Measurements from ENCODE around the gene ZFPM1.

The ZFPM1 gene

DNA sequence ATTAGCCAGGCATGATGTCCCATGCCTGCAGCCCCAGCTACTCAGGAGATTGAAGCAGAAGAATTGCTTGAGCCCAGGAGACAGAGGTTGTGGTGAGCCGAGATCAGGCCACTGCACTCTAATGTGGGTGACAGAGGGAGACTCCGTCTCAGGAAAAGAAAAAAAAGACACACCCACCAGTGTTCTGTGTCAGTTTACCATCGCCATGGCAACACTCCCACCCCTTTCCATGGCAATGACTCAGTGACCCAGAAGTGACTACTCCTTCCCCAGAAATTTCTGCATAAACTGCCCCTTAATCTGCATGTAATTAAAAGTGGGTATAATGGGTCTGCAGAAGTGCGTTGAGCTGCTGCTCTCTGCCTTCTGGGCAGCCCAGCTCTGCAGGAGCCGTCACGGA, 113.1 kb downstream of the ZFPM1 start:
- Histone ChIP-seq H3K4me3 (no peak overlapping the region), H3K27ac (no peak overlapping the region)
- no peak for DNase-seq (ENCODE audit: low spot score)
- TF ChIP-seq, protein P1, sequence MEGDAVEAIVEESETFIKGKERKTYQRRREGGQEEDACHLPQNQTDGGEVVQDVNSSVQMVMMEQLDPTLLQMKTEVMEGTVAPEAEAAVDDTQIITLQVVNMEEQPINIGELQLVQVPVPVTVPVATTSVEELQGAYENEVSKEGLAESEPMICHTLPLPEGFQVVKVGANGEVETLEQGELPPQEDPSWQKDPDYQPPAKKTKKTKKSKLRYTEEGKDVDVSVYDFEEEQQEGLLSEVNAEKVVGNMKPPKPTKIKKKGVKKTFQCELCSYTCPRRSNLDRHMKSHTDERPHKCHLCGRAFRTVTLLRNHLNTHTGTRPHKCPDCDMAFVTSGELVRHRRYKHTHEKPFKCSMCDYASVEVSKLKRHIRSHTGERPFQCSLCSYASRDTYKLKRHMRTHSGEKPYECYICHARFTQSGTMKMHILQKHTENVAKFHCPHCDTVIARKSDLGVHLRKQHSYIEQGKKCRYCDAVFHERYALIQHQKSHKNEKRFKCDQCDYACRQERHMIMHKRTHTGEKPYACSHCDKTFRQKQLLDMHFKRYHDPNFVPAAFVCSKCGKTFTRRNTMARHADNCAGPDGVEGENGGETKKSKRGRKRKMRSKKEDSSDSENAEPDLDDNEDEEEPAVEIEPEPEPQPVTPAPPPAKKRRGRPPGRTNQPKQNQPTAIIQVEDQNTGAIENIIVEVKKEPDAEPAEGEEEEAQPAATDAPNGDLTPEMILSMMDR (IDR thresholded peaks at IDR 0.05), result no peak

- H3K27ac ChIP-seq, result peak overlapping the region in 1 of 2 donors; percentile 91
- TF ChIP-seq, protein P1 (IDR thresholded peaks at IDR 0.05), result no peak
- DNase-seq (ENCODE audit: low spot score), result no peak
- H3K4me3 ChIP-seq, result peak overlapping the region; percentile 92
These were observed 115.9 kb downstream of the ZFPM1 start for GRCh38 chr16:88568710-88569613.

DNA sequence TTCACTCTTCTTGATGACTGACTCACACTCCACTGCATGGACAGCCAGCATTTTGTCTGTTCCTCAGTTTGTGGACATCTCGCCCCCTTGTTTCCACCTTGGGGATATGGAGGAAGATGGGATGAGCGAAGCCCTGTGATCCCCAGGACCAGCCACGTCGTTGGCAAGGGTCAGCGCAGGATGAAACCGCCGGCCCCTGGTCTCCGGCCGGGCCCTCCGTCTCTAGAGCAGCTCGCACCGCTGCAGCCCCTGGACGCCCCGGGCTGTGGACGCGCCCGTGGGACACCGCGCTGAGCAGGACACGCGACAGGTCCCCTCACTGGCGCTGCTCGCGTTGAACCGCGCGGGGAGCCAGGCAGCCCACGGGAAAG, 116.5 kb downstream of the ZFPM1 start:
- TF ChIP-seq, protein P1 (IDR thresholded peaks at IDR 0.05), result no peak
- DNase-seq (ENCODE audit: low spot score), result no peak
- Histone ChIP-seq H3K27ac (peak overlapping the region; percentile 4 to 91), H3K4me3 (peak overlapping the region; percentile 92)

- TF ChIP-seq, protein P1 (IDR thresholded peaks at IDR 0.05), result no peak
- Histone ChIP-seq H3K4me3 (peak within 1 kb of the TSS; percentile 92), H3K27ac (peak within 1 kb of the TSS; percentile 4 to 91)
- DNase-seq (ENCODE audit: low spot score), result peak; percentile 95
These were observed 117.1 kb downstream of the ZFPM1 start, which contains the start of gene ZC3H18 for GRCh38 chr16:88569985-88570690. TSS of gene ZC3H18 (plus strand) at chr16:88570403. CDS start at chr16:88577124, 6,721 bp downstream.

GRCh38 chr16:88570691-88571092, 117.6 kb downstream of the ZFPM1 start:
- Histone ChIP-seq H3K27ac (peak overlapping the region; percentile 4 to 91), H3K4me3 (peak overlapping the region; percentile 92)
- TF ChIP-seq, protein P1 (IDR thresholded peaks at IDR 0.05), result no peak
- no peak for DNase-seq (ENCODE audit: low spot score)

DNA sequence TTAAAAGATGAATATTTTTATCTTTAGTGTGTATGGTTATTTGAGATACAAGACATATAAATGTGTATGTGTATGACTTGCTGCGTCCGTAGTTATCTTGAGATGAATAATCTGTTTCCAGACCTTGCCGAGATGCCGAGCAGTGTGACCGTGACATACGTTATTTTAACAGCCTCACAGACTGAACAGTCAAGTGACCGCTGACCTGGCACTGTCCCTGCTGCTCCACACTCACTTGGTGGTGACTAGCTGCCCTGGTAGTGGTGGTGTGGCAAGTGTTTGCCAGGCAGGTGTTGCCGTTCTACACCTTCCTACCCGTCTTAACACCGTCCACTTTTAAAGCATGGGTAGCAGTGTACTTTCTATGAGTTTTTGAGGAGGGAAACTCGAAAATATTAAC, 122.2 kb downstream of the ZFPM1 start:
- H3K27ac ChIP-seq, result no peak overlapping the region
- TF ChIP-seq, protein P1 (IDR thresholded peaks at IDR 0.05), result no peak
- no peak overlapping the region for H3K4me3 ChIP-seq
- no peak for DNase-seq (ENCODE audit: low spot score)

All from coronary artery (tissue), 2 donors.